Measurements from ENCODE around the gene UBE2S.
"Not testable (repeated sequence)": the region's sequence is repeated elsewhere in the genome, so short reads cannot be mapped to it uniquely, and the experiment has no call there.

UBE2S gene

DNA sequence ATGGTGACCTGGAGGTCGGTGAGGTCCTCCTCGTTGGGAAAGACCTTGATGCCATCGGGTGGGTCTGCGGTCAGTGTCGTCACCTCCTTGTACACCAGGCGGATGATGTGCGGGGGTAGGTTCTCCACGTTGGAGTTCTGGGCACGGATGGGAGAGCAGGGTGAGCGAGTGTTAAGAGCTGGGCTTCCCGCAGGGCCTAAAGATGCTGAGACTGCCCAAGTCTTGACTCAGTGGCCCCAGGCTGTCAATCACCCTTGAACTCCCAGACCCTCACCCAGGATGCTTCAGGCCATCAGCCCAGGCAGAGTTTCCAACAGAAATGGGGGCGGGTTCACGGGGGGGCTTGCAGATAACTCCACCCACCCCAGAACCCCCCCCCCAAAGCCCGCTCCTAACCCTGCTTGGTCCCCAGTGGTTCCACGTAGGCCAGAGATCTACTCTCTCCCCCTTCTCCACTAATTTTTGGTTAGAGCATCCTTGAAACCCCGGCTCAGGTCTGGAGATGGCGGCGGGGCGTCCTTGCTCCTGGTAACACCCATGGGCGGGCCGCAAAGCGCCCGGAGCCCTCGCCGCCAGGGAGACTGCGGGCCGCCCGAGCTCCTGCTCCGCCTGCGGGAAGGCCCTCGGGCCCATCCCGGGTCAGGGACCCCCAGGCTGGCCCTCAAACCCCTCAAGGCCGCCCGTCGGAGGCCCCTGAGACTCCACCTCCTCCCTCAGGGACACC, 600 bp downstream of the UBE2S start:
- in situ Hi-C loops (cut with HindIII; ENCODE audit: low sequenced_read_pairs), result no loop called here

- in situ Hi-C loops (cut with HindIII; ENCODE audit: low sequenced_read_pairs), result no loop called here
These were observed 1.3 kb downstream of the UBE2S start for GRCh38 chr19:55406091-55406825.

DNA sequence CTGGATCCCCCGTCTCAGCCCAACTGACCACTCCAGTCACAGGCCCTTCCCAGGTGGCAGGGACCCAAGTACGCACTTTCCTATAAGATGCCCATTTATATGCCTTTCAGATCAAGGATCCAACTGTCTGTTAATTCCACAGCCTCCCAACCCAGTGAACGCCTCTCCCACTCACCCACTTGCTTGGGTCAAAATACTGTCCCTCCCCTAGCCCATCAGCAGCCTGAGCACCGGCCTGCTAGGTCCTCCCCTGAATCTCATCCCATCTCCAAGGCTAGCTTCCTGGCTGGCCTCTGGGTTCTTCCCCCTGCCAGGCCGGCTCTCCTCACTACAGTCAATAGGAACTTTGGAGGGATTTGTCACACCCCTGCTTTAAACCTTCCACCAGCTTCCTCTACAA, 1.9 kb downstream of the UBE2S start:
- in situ Hi-C loops (cut with HindIII; ENCODE audit: low sequenced_read_pairs), result no loop called here

- in situ Hi-C loops (cut with HindIII; ENCODE audit: low sequenced_read_pairs), result no loop called here
These were observed 5.1 kb downstream of the UBE2S start for GRCh38 chr19:55402509-55402908.

GRCh38 chr19:55401390-55401789, 6.2 kb downstream of the UBE2S start:
- in situ Hi-C loops (cut with HindIII; ENCODE audit: low sequenced_read_pairs), result not testable (repeated sequence)

GRCh38 chr19:55400281-55401087, 7.1 kb downstream of the UBE2S start:
- in situ Hi-C loops (cut with HindIII; ENCODE audit: low sequenced_read_pairs), result no loop called here

DNA sequence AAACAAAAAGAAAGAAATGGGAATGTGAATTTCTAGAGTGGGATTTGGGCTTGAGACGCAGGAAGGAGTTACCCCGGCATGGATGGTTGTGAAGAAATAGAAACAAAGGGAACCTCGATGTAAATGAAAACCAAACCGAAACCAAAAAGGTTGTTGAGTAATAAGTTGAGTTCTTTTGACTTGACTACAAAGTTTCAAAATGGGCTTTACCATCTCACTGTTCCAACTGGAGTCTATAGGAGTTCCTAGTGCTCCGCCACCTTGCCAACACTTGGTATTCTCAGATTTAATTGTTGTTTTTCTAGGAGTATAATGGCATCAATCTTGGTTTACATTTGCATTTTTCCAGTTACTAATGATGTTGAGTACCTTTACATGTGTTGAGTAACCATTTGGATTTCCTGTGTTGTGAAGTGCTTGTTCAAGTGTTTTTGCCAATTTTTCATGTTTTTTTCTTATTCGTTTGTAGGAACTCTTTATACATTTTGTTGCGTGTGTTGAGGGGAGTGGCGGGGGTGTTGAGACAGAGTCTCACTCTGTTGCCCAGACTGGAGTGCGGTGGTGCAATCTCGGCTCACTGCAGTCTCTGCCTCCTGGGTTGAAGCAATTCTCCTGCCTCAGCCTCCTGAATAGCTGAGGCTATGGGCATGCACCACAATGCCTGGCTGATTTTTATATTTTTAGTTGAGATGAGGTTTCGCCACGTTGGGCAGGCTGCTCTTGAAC, 9.2 kb downstream of the UBE2S start:
- in situ Hi-C loops (cut with HindIII; ENCODE audit: low sequenced_read_pairs), result no loop called here

DNA sequence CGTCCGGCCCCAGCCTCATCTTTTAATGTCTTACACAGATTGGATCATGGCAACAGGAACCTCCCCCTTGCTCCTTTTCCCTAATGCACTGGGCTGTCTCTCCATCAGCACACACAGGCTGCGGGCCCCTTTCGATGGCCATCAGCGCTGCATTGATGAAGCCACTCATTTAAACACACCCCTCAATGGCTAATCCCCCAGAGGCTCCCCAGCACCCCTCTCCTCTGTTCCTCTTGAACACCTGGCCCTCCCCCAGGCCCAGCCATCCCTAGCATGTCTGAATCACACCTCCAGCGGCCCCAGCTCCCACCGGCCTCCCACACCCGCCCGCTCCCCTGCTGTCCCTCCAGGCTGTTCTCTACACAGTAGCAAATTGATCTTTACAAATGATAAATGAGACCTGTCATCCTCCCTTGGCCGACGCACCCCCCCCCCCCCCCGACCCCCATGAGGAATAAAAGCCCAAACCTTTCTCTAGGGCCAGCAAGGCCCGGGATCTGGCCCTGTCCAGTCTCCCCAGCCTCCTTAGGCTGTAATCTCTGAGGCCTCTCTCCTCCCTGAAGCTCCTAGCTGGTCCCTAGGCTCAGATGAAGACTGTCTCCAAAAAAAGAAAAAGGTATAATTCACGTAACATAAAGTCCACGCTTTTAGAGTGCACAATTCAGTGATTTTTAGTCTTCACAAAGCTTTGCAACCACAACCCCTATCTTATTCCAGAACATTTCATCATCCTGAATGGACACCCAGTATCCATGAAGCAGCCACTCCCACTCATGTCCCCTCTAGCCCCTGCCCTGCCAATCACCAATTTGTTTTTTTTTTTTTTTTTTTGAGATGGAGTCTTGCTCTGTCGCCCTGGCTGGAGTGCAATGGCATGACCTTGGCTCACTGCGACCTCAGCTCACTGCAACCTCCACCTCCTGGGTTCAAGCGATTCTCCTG, 14.5 kb downstream of the UBE2S start:
- in situ Hi-C loops (cut with HindIII; ENCODE audit: low sequenced_read_pairs), result no loop called here

- in situ Hi-C loops (cut with HindIII; ENCODE audit: low sequenced_read_pairs), result no loop called here
These were observed 15.6 kb downstream of the UBE2S start for GRCh38 chr19:55391702-55392615.

- in situ Hi-C loops (cut with HindIII; ENCODE audit: low sequenced_read_pairs), result no loop called here
These were observed 16.4 kb downstream of the UBE2S start for GRCh38 chr19:55391191-55391670.

DNA sequence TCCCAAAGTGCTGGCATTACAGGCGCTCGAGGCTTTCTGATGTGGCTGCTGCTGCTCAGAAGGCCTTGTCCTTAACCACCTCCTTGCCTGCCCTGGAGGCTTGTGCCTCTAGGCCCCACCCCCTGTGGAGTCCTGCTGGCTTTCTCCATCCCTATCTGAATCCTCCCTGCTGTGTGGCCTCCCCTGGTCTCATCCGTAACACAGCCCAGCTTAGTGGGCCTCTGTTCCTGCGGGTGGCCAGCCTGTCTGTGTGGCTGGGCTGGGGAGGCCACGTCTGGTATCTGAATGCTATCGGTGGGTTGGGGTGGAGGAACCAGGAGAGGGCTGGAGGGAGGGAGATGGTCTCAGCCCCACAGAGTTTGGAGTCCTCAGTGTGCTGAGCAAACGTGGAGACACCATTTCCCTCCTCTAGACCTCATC, 17.1 kb downstream of the UBE2S start:
- in situ Hi-C loops (cut with HindIII; ENCODE audit: low sequenced_read_pairs), result no loop called here

GRCh38 chr19:55389386-55390317, 17.9 kb downstream of the UBE2S start:
- in situ Hi-C loops (cut with HindIII; ENCODE audit: low sequenced_read_pairs), result no loop called here

- in situ Hi-C loops (cut with HindIII; ENCODE audit: low sequenced_read_pairs), result no loop called here
These were observed 19.7 kb downstream of the UBE2S start for GRCh38 chr19:55387736-55388497.

- in situ Hi-C loops (cut with HindIII; ENCODE audit: low sequenced_read_pairs), result no loop called here
These were observed 21.1 kb downstream of the UBE2S start for GRCh38 chr19:55386493-55386971.

DNA sequence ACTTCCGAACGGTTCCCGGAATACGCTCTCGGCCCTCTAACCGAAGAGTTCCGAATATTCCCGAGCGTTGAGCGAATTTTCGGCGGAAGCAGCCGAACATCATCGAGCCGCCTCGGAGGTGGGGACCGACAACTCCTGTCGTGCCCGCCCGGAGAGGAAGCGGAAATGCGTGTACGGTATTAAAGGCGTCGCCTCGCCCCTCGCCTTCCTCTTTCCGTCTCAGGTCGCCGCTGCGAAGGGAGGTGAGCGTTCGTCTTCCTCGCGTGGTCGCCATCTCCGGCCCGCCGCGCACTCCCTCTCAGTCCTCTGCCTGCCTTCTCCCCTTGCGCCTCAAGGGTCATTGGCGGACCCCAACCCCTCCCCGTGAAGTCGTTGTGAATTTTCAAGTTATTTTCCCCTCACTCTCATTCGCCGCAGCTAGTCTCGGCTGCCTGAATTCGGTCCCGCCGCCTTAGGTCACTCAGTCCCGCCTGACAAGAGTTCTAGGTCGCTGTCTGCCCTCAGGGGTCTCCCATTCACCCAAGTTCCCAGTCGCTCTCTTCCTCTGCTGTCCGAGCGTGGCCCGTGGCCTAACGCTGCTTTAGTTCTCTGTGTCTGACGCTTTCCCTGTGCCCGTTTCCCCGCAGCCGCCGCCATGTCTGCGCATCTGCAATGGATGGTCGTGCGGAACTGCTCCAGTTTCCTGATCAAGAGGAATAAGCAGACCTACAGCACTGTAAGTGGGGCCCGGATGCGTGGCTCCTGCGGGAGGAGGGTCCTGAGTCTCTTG, 21.7 kb downstream of the UBE2S start, which contains the start of gene RPL28:
RPL28 (plus strand) TSS at position 209 of the 769 bp plus-strand sequence; CDS start at position 635, 426 bp downstream.
- in situ Hi-C loops (cut with HindIII; ENCODE audit: low sequenced_read_pairs), result no loop called here
